ENCODE measurements around the gene LCN6.

DNA sequence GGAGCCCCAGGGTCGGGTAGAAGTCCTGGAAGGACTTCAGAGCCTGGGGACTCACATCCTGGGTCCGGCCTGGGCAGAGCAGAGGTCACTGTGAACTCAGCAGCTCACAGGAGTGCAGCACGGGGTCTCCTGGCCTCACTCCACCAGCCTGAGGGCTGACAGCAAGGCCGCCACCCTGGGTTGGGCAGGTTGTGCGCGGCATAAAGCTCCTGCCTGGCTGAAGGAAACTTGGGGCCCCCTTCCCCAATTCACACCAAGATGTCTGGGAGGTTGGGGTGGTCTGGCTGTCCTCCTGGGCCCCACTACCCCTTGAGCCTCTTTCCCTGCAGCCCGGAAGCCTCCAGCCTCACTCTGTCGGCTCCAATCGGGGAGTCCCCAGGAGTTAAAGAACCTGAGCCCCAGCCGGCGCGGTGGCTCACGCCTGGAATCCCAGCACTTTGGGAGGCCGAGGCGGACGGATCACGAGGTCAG is 13.9 kb upstream of the LCN6 start:
- TF ChIP-seq, protein P1, sequence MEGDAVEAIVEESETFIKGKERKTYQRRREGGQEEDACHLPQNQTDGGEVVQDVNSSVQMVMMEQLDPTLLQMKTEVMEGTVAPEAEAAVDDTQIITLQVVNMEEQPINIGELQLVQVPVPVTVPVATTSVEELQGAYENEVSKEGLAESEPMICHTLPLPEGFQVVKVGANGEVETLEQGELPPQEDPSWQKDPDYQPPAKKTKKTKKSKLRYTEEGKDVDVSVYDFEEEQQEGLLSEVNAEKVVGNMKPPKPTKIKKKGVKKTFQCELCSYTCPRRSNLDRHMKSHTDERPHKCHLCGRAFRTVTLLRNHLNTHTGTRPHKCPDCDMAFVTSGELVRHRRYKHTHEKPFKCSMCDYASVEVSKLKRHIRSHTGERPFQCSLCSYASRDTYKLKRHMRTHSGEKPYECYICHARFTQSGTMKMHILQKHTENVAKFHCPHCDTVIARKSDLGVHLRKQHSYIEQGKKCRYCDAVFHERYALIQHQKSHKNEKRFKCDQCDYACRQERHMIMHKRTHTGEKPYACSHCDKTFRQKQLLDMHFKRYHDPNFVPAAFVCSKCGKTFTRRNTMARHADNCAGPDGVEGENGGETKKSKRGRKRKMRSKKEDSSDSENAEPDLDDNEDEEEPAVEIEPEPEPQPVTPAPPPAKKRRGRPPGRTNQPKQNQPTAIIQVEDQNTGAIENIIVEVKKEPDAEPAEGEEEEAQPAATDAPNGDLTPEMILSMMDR (IDR thresholded peaks at IDR 0.05; ENCODE audit: low read depth, low read length, poor library complexity, severe bottlenecking): no peak
- TF ChIP-seq EZH2phosphoT487 (IDR thresholded peaks at IDR 0.05; ENCODE audit: borderline replicate concordance, low read length): no peak
